K562 (cell line): ENCODE results near the gene PRKCQ. TPM values are rescaled to one million over a fixed set of nuclear protein-coding genes. Genes with fewer than 3 reads are reported as not detected.

Experiments used
- ATAC-seq: fragments of 200-7000 bp; cut with Tn5 transposase; 3 replicates; pipeline ENCODE4 v1.9.1; 2020; ENCODE audit warnings: moderate library complexity
- BruUV-seq: library from RNA; stranded (reverse); fragments of 400-500 nt; replicated peaks from 2 replicates; lab custom pipeline; 2021; lab: Mats Ljungman, UMichigan
- CTCF ChIA-PET: fragments of 300-600 bp; formaldehyde crosslinking; extraction: SDS; loops from one replicate; lab custom pipeline; 2021; ENCODE audit warnings: low intra/inter-chr PET ratio; lab: Yijun Ruan, JAX
- POLR2A ChIA-PET: fragments of 300-600, 350-650 bp; sonication (Branson Sonifier 250); formaldehyde crosslinking; extraction: SDS; loops from one replicate; lab custom pipeline; 2021; ENCODE audit warnings: antibody characterized with exemption, inconsistent platforms; lab: Yijun Ruan, JAX
- DNase-seq, 4 experiments: peaks; one replicate each; pipeline versions ENCODE4 v3.0.0 to v3.0.0-alpha.2; 2011 to 2018; ENCODE audit warnings: low spot score in 3 of 4, mixed read lengths in 3 of 4; ENCODE audit errors: extremely low read depth in 1 of 4
- FAIRE-seq: peaks from 2 replicates; lab custom pipeline; 2011; peaks lifted over from hg19 to GRCh38; lab: Jason Lieb, UNC
- H2AFZ ChIP-seq: 2 replicates; pipeline ENCODE4 v1.6.0; 2011; ENCODE audit warnings: low read depth, low read length, control low read depth, inconsistent platforms
- H3K27ac ChIP-seq: fragments of 200-600 bp; 3 replicates; pipeline ENCODE4 v1.8.0; 2011; ENCODE audit warnings: low read depth, mild to moderate bottlenecking, control low read depth, inconsistent platforms, low read length, moderate library complexity, mixed read lengths; ENCODE audit errors: extremely low read depth
- H3K27me3 ChIP-seq, 2 experiments: fragments of 300-600 bp in 1 of 2; 2 replicates in 1 of 2; 3 replicates in 1 of 2; pipeline versions ENCODE4 v1.6.0 to v1.8.0; 2011; ENCODE audit warnings: inconsistent platforms in 2 of 2, low read length in 2 of 2, mild to moderate bottlenecking in 1 of 2, mixed read lengths in 1 of 2, moderate library complexity in 1 of 2; ENCODE audit not compliant: control insufficient read depth in 2 of 2, insufficient read depth in 2 of 2
- H3K36me3 ChIP-seq: fragments of 300-600 bp; 3 replicates; pipeline ENCODE4 v1.8.0; 2011; ENCODE audit warnings: mild to moderate bottlenecking, low read length, inconsistent platforms; ENCODE audit not compliant: control insufficient read depth, insufficient read depth
- H3K4me1 ChIP-seq, 2 experiments: fragments of 200-600 bp in 1 of 2; replicated peaks in 1 of 2; 2 replicates in 1 of 2; 3 replicates in 1 of 2; pipeline versions ENCODE4 v1.5.1 to v1.8.0; 2011; ENCODE audit warnings: inconsistent platforms in 2 of 2, low read length in 2 of 2, mild to moderate bottlenecking in 1 of 2, mixed read lengths in 1 of 2, moderate library complexity in 1 of 2; ENCODE audit not compliant: control insufficient read depth in 2 of 2, insufficient read depth in 2 of 2
- H3K4me2 ChIP-seq: 2 replicates; pipeline ENCODE4 v1.6.1; 2011; ENCODE audit warnings: low read length, control low read depth, inconsistent platforms, mixed read lengths; ENCODE audit not compliant: insufficient read depth
- H3K4me3 ChIP-seq: fragments of 200-600 bp; sonication (generic), shearing (Covaris generic); 2 replicates; pipeline ENCODE4 v1.5.1; 2016; ENCODE audit warnings: control low read depth, inconsistent platforms
- H3K79me2 ChIP-seq: fragments of 200-600 bp; 3 replicates; pipeline ENCODE4 v1.8.0; 2011; ENCODE audit warnings: low read length, inconsistent platforms; ENCODE audit not compliant: control insufficient read depth, insufficient read depth
- H3K9ac ChIP-seq, 2 experiments: 2 replicates each; pipeline versions ENCODE4 v1.6.0 to v1.6.1; 2011; ENCODE audit warnings: low read depth in 2 of 2, low read length in 2 of 2, control low read depth in 1 of 2, inconsistent platforms in 1 of 2, mild to moderate bottlenecking in 1 of 2, mixed read lengths in 1 of 2; ENCODE audit not compliant: insufficient read depth in 1 of 2
- H3K9me1 ChIP-seq: one replicate; pipeline ENCODE4 v1.6.0; 2011; ENCODE audit warnings: inconsistent platforms, mild to moderate bottlenecking, low read length, moderate library complexity; ENCODE audit not compliant: control insufficient read depth, insufficient read depth
- H3K9me3 ChIP-seq: replicated peaks from 2 replicates; pipeline ENCODE4 v1.5.1; 2011; ENCODE audit warnings: low read depth, low read length, inconsistent platforms; ENCODE audit not compliant: control insufficient read depth, insufficient read depth
- H4K20me1 ChIP-seq: replicated peaks from 2 replicates; pipeline ENCODE4 v1.6.1; 2011; ENCODE audit warnings: low read length, inconsistent platforms, mixed read lengths; ENCODE audit not compliant: control insufficient read depth, insufficient read depth
- DPF2 ChIP-seq: fragments of 450-650 bp; IDR thresholded peaks from 2 replicates; pipeline ENCODE4 v1.6.1; 2016
- EZH2 ChIP-seq: IDR thresholded peaks from 2 replicates; pipeline ENCODE4 v1.6.1; 2012; ENCODE audit warnings: low read depth, mild to moderate bottlenecking, inconsistent platforms, low read length, borderline replicate concordance
- RBBP5 ChIP-seq: fragments of 200-600 bp; sonication (generic); IDR thresholded peaks from 2 replicates; pipeline ENCODE4 v1.6.1; 2012; ENCODE audit warnings: borderline replicate concordance, mild to moderate bottlenecking, low read length, control low read depth, inconsistent platforms; ENCODE audit not compliant: insufficient read depth, poor library complexity, severe bottlenecking
- RBFOX2 ChIP-seq: fragments of 200-400 bp; formaldehyde crosslinking; IDR thresholded peaks from 2 replicates; pipeline ENCODE4 v1.6.1; 2017; ENCODE audit warnings: low read depth, mild to moderate bottlenecking, low read length, moderate library complexity
- ZBTB34 ChIP-seq: fragments of 250-450 bp; sonication (Bioruptor Pico); IDR thresholded peaks from 2 replicates; pipeline ENCODE4 v1.8.0; 2021; ENCODE audit warnings: mild to moderate bottlenecking, moderate library complexity
- WGBS: fragments of 100-300 bp; shearing (Covaris generic); methylation state at CpG from one replicate; pipeline ENCODE4 v1.1.6; 2016; ENCODE audit warnings: low coverage, mixed read lengths; ENCODE audit not compliant: insufficient coverage; ENCODE audit errors: missing lambda C conversion rate; 5-methylcytosine and 5-hydroxymethylcytosine counted together
- in situ Hi-C: fragments of 300-500 bp; cut with MboI; formaldehyde crosslinking; loops from 4 replicates; pipeline ENCODE4 v1.15.0; 2018; ENCODE audit warnings: inconsistent platforms, mixed read lengths
- intact Hi-C: fragments of 100-400 bp; cut with micrococcal nuclease; formaldehyde crosslinking; loops from 2 replicates; pipeline ENCODE4 v1.14.2; 2022
- polyA plus RNA-seq, 8 experiments: library from polyadenylated mRNA; depleted of rRNA in 4 of 8; stranded (reverse) in 5 of 8; unstranded in 3 of 8; fragments of >200 nt; fragmentation: Nextera tagmentation in 2 of 8; fragmentation: Illumina TruSeq in 1 of 8; extraction: Ambion mirVana in 2 of 8; extraction: Trizol in 1 of 8; gene quantifications; 2 replicates each; pipeline versions ENCODE4 v1.2.1 to v1.2.3, GENCODE V29; 2011 to 2014; ENCODE audit warnings: inconsistent platforms in 1 of 8, missing spikeins in 1 of 8
- total RNA-seq, 7 experiments: library from RNA; depleted of rRNA in 6 of 7; stranded (reverse); fragments of >200 nt in 6 of 7; fragmentation: Illumina TruSeq in 2 of 7; extraction: Trizol in 2 of 7; gene quantifications; 2 replicates each; pipeline versions ENCODE4 v1.2.1 to v1.2.3, GENCODE V29; 2011 to 2021; ENCODE audit warnings: low replicate concordance in 1 of 7

Gene PRKCQ
- total and polyA plus RNA-seq, 9 of the 15 experiments (the other 6 are each of a cell fraction or from before 2014, with no cell fraction given), result 4.4 to 23.3 (median 14.6) TPM

GRCh38 chr10:6426317-6426716 lies 153.8 kb downstream of the PRKCQ start:
- Histone ChIP-seq H3K9ac (no peak overlapping the region), H3K27me3 (no peaks in the 10 kb centered on the region), H3K4me1 (0 out of 5 replicates have a peak, but pooled peaks cover 0 to 2% of the 10 kb centered on the region in 2 experiments), H3K27ac (no peak overlapping the region), H3K9me3 (no peaks in the 10 kb centered on the region), H3K9me1 (no peaks in the 10 kb centered on the region), H4K20me1 (no peaks in the 10 kb centered on the region), H3K4me2 (no peak overlapping the region), H2AFZ (no peak overlapping the region), H3K4me3 (no peak overlapping the region), H3K36me3 (no peaks in the 10 kb centered on the region; the same call in 2 of the 3 replicates)
- ChIA-PET CTCF (no interaction called here), POLR2A (no interaction called here)
- intact Hi-C loops, result no loop called here
- 60% methylated on average over 6 of the region's 6 CpGs for WGBS
- in situ Hi-C loops, result loop anchor here (5.0 kb wide), 1 partner anchor 246 kb away; no protein-coding TSS in a partner anchor
- no TSS peak for BruUV-seq
- ATAC-seq (no peak), DNase-seq (no peak)
- no peak for TF ChIP-seq ZBTB34 (CRISPR knock-in tag)
- TF ChIP-seq EZH2, result no peak
- no peak for TF ChIP-seq RBFOX2
- no peak for TF ChIP-seq RBBP5
- no peak for TF ChIP-seq DPF2
- TF ChIP-seq, all 486 proteins: peak for 0
- no peaks in the 10 kb centered on the region for H3K79me2 ChIP-seq
- no peak for FAIRE-seq
